Keratinocyte (primary cell): ENCODE measurements around the gene GRIK2. TPM values are rescaled to one million over a fixed set of nuclear protein-coding genes. Genes with fewer than 3 reads are reported as not detected.

Source experiments
- DNase-seq: peaks from one replicate; pipeline ENCODE4 v3.0.0-alpha.2; 2011; ENCODE audit warnings: low read depth, missing footprints, low spot score
- FAIRE-seq: peaks from 2 replicates; lab custom pipeline; 2011; peaks lifted over from hg19 to GRCh38; lab: Jason Lieb, UNC
- H2AFZ ChIP-seq: 2 replicates; pipeline ENCODE4 v1.6.0; 2012; ENCODE audit warnings: low read length, control low read depth, inconsistent platforms; ENCODE audit not compliant: control insufficient read depth
- H3K27ac ChIP-seq: 2 replicates; pipeline ENCODE4 v1.5.1; 2011; ENCODE audit warnings: low read length; ENCODE audit not compliant: control insufficient read depth, insufficient read depth
- H3K27me3 ChIP-seq: 3 replicates; pipeline ENCODE4 v1.6.0; 2011; ENCODE audit warnings: low read length; ENCODE audit not compliant: control insufficient read depth, insufficient read depth; ENCODE audit errors: extremely low read depth
- H3K36me3 ChIP-seq, 2 experiments: 2 replicates in 1 of 2; 3 replicates in 1 of 2; pipeline ENCODE4 v1.5.1; 2011; ENCODE audit warnings: low read length in 2 of 2, mild to moderate bottlenecking in 1 of 2; ENCODE audit not compliant: control insufficient read depth in 2 of 2, insufficient read depth in 2 of 2; ENCODE audit errors: extremely low read depth in 1 of 2
- H3K4me1 ChIP-seq: 3 replicates; pipeline ENCODE4 v1.5.1; 2011; ENCODE audit warnings: low read length; ENCODE audit not compliant: control insufficient read depth, insufficient read depth; ENCODE audit errors: extremely low read depth
- H3K4me2 ChIP-seq: 3 replicates; pipeline ENCODE4 v1.6.0; 2011; ENCODE audit warnings: low read depth, low read length; ENCODE audit not compliant: control insufficient read depth, insufficient read depth; ENCODE audit errors: extremely low read depth
- H3K4me3 ChIP-seq, 3 experiments: fragments of 200-600 bp in 1 of 3; sonication (generic) in 1 of 3; 2 replicates in 2 of 3; 3 replicates in 1 of 3; pipeline ENCODE4 v1.5.1; 2011 to 2016; ENCODE audit warnings: low read length in 3 of 3, mild to moderate bottlenecking in 3 of 3, control low read depth in 2 of 3, inconsistent platforms in 1 of 3, low read depth in 1 of 3, mixed read lengths in 1 of 3, mixed run types in 1 of 3, moderate library complexity in 1 of 3; ENCODE audit not compliant: control insufficient read depth in 2 of 3, insufficient read depth in 2 of 3; ENCODE audit errors: extremely low read depth in 1 of 3
- H3K79me2 ChIP-seq: 2 replicates; pipeline ENCODE4 v1.6.0; 2012; ENCODE audit warnings: low read length; ENCODE audit not compliant: control insufficient read depth, insufficient read depth
- H3K9ac ChIP-seq: 3 replicates; pipeline ENCODE4 v1.6.0; 2011; ENCODE audit warnings: low read length; ENCODE audit not compliant: control insufficient read depth, insufficient read depth; ENCODE audit errors: extremely low read depth
- H3K9me1 ChIP-seq: 3 replicates; pipeline ENCODE4 v1.6.0; 2011; ENCODE audit warnings: low read length; ENCODE audit not compliant: control insufficient read depth, insufficient read depth; ENCODE audit errors: extremely low read depth
- H3K9me3 ChIP-seq: 2 replicates; pipeline ENCODE4 v1.5.1; 2012; ENCODE audit warnings: low read depth, low read length; ENCODE audit not compliant: control insufficient read depth
- H4K20me1 ChIP-seq: 3 replicates; pipeline ENCODE4 v1.6.0; 2011; ENCODE audit warnings: low read length; ENCODE audit not compliant: control insufficient read depth, insufficient read depth; ENCODE audit errors: extremely low read depth
- CTCF ChIP-seq, 3 experiments: IDR thresholded peaks in 1 of 3; conservative IDR thresholded peaks in 1 of 3; optimal IDR thresholded peaks in 1 of 3; 2 replicates in 2 of 3; 3 replicates in 1 of 3; pipeline versions ENCODE3 to v1.5.1; 2011; ENCODE audit warnings: low read length in 3 of 3, mild to moderate bottlenecking in 3 of 3, moderate library complexity in 2 of 3, control low read depth in 1 of 3, inconsistent platforms in 1 of 3; ENCODE audit not compliant: insufficient read depth in 2 of 3; ENCODE audit errors: extremely low read depth in 1 of 3
- EZH2 ChIP-seq: IDR thresholded peaks from one replicate; pipeline ENCODE4 v1.6.1; 2012; ENCODE audit warnings: inconsistent platforms, mild to moderate bottlenecking, low read length, moderate library complexity
- dilution Hi-C: fragments of 300-500 bp; cut with MboI; formaldehyde crosslinking; loops from one replicate; pipeline ENCODE4 v1.7.0; 2020; ENCODE audit warnings: low sequenced_read_pairs; ENCODE audit not compliant: extremely low pct_ligation_motif_present
- polyA plus RNA-seq, 5 experiments: library from polyadenylated mRNA; depleted of rRNA in 3 of 5; stranded (reverse) in 3 of 5; stranded (forward) in 1 of 5; unstranded in 1 of 5; fragments of >200 nt; gene quantifications; 1 replicate in 1 of 5; 2 replicates in 3 of 5; 3 replicates in 1 of 5; pipeline versions ENCODE4 v1.2.1 to v1.2.3, GENCODE V29; 2011 to 2012; ENCODE audit warnings: missing spikeins in 2 of 5, low read depth in 1 of 5, low replicate concordance in 1 of 5

The GRIK2 gene
- polyA plus RNA-seq, 1 donor (not counting 4 experiments of a cell fraction or from before 2014, with no cell fraction given): 0.01 TPM

GRCh38 chr6:101413773-101414172 is 20.3 kb downstream of the GRIK2 start:
- no peak overlapping the region for H3K4me3 ChIP-seq
- H3K27me3 ChIP-seq: no peaks in the 10 kb centered on the region
- no peak overlapping the region for H3K9ac ChIP-seq
- dilution Hi-C loops: no loop called here
- TF ChIP-seq CTCF (optimal IDR thresholded peaks at IDR 0.05 in 1 of 3, IDR thresholded peaks at IDR 0.05 in 1 of 3, conservative IDR thresholded peaks at IDR 0.05 in 1 of 3; ENCODE audit: extremely low read depth in 1 of 3, insufficient read depth in 2 of 3, low read length in 3 of 3) (no peak), EZH2 (no peak)
- no peaks in the 10 kb centered on the region for H3K9me1 ChIP-seq
- H3K4me1 ChIP-seq: no peaks in the 10 kb centered on the region
- H3K27ac ChIP-seq: no peak overlapping the region
- H4K20me1 ChIP-seq: no peaks in the 10 kb centered on the region
- H3K79me2 ChIP-seq: no peaks in the 10 kb centered on the region
- no peak for FAIRE-seq
- no peak overlapping the region for H3K4me2 ChIP-seq
- no peak for DNase-seq
- no peaks in the 10 kb centered on the region for H3K36me3 ChIP-seq
- no peaks in the 10 kb centered on the region for H3K9me3 ChIP-seq
- H2AFZ ChIP-seq: no peak overlapping the region

- no peak overlapping the region for H3K27ac ChIP-seq
- DNase-seq (no peak), FAIRE-seq (no peak)
- H3K4me1 ChIP-seq: no peaks in the 10 kb centered on the region
- H2AFZ ChIP-seq: no peak overlapping the region
- no peaks in the 10 kb centered on the region for H4K20me1 ChIP-seq
- no peaks in the 10 kb centered on the region for H3K9me3 ChIP-seq
- no peak overlapping the region for H3K4me3 ChIP-seq
- no peak overlapping the region for H3K4me2 ChIP-seq
- no peaks in the 10 kb centered on the region for H3K36me3 ChIP-seq
- no peak for TF ChIP-seq CTCF (optimal IDR thresholded peaks at IDR 0.05 in 1 of 3, IDR thresholded peaks at IDR 0.05 in 1 of 3, conservative IDR thresholded peaks at IDR 0.05 in 1 of 3; ENCODE audit: extremely low read depth in 1 of 3, insufficient read depth in 2 of 3, low read length in 3 of 3)
- TF ChIP-seq EZH2: no peak
- dilution Hi-C loops: no loop called here
- H3K79me2 ChIP-seq: no peaks in the 10 kb centered on the region
- no peak overlapping the region for H3K9ac ChIP-seq
- H3K9me1 ChIP-seq: no peaks in the 10 kb centered on the region
- H3K27me3 ChIP-seq: no peaks in the 10 kb centered on the region
Measured at GRCh38 chr6:101417900-101418299, 24.4 kb downstream of the GRIK2 start.
